ENCODE results near the gene DBNDD1.
A peak's percentile ranks its signal among the peaks of the same experiment; 100 is the strongest.
"Not testable (repeated sequence)": the region's sequence is repeated elsewhere in the genome, so short reads cannot be mapped to it uniquely, and the experiment has no call there.

Gene DBNDD1

GRCh38 chr16:89971495-89972243, 47.6 kb downstream of the DBNDD1 start:
- H3K4me3 ChIP-seq (ENCODE audit: low read depth, low read length) = peak overlapping the region; percentile 95
- DNase-seq (ENCODE audit: low read depth) = no peak
- in situ Hi-C loops (cut with HindIII; ENCODE audit: low sequenced_read_pairs) = no loop called here
- TF ChIP-seq CTCF (IDR thresholded peaks at IDR 0.05; ENCODE audit: low read depth, low read length, missing control alignments) = no peak

- TF ChIP-seq CTCF (IDR thresholded peaks at IDR 0.05; ENCODE audit: low read depth, low read length, missing control alignments) = no peak
- DNase-seq (ENCODE audit: low read depth) = no peak
- no peak overlapping the region for H3K4me3 ChIP-seq (ENCODE audit: low read depth, low read length)
- in situ Hi-C loops (cut with HindIII; ENCODE audit: low sequenced_read_pairs) = no loop called here
Observed at GRCh38 chr16:89969741-89970410, 49.4 kb downstream of the DBNDD1 start.

- H3K4me3 ChIP-seq (ENCODE audit: low read depth, low read length); DNase-seq (ENCODE audit: low read depth); in situ Hi-C loops (cut with HindIII; ENCODE audit: low sequenced_read_pairs): not testable (repeated sequence)
Observed at GRCh38 chr16:89968074-89968473, 51.2 kb downstream of the DBNDD1 start.

GRCh38 chr16:89967436-89967835, 51.8 kb downstream of the DBNDD1 start:
- H3K4me3 ChIP-seq (ENCODE audit: low read depth, low read length); DNase-seq (ENCODE audit: low read depth); in situ Hi-C loops (cut with HindIII; ENCODE audit: low sequenced_read_pairs): not testable (repeated sequence)

- in situ Hi-C loops (cut with HindIII; ENCODE audit: low sequenced_read_pairs) = no loop called here
- no peak for DNase-seq (ENCODE audit: low read depth)
- no peak for TF ChIP-seq CTCF (IDR thresholded peaks at IDR 0.05; ENCODE audit: low read depth, low read length, missing control alignments)
Observed at GRCh38 chr16:89966756-89967155, 52.5 kb downstream of the DBNDD1 start.

GRCh38 chr16:89965447-89966225, 53.6 kb downstream of the DBNDD1 start:
- DNase-seq (ENCODE audit: low read depth) = no peak
- in situ Hi-C loops (cut with HindIII; ENCODE audit: low sequenced_read_pairs) = no loop called here
- no peak for TF ChIP-seq CTCF (IDR thresholded peaks at IDR 0.05; ENCODE audit: low read depth, low read length, missing control alignments)
- no peak overlapping the region for H3K4me3 ChIP-seq (ENCODE audit: low read depth, low read length)

More at GRCh38 chr16:89966756-89967155, 52.5 kb downstream of the DBNDD1 start:
- H3K4me3 ChIP-seq (ENCODE audit: low read depth, low read length) = no peak overlapping the region

GRCh38 chr16:89964201-89964600, 55.1 kb downstream of the DBNDD1 start:
- in situ Hi-C loops (cut with HindIII; ENCODE audit: low sequenced_read_pairs) = no loop called here
- TF ChIP-seq CTCF (IDR thresholded peaks at IDR 0.05; ENCODE audit: low read depth, low read length, missing control alignments) = no peak
- no peak overlapping the region for H3K4me3 ChIP-seq (ENCODE audit: low read depth, low read length)
- no peak for DNase-seq (ENCODE audit: low read depth)

All from astrocyte of the cerebellum (primary cell).